PC-3 (cell line): ENCODE measurements around the gene MYO5C.

Experiments
- EZH2 ChIP-seq: fragments of 300-600 bp; sonication (generic); IDR thresholded peaks from one replicate; pipeline ENCODE4 v1.6.1; 2017; ENCODE audit warnings: antibody characterized with exemption, mild to moderate bottlenecking, low read length; ENCODE audit not compliant: unreplicated experiment
- EZH2phosphoT487 ChIP-seq: fragments of 300-600 bp; sonication (generic); IDR thresholded peaks from 2 replicates; pipeline ENCODE4 v1.6.1; 2018; ENCODE audit warnings: mild to moderate bottlenecking, antibody characterized with exemption, low read length, borderline replicate concordance
- TF ChIP-seq, protein P1 (sequence below): fragments of 300-600 bp; sonication (generic); conservative IDR thresholded peaks from 2 replicates; pipeline ENCODE4 v1.5.1; 2017; ENCODE audit warnings: antibody characterized with exemption, low read depth, mild to moderate bottlenecking, low read length

DNA sequence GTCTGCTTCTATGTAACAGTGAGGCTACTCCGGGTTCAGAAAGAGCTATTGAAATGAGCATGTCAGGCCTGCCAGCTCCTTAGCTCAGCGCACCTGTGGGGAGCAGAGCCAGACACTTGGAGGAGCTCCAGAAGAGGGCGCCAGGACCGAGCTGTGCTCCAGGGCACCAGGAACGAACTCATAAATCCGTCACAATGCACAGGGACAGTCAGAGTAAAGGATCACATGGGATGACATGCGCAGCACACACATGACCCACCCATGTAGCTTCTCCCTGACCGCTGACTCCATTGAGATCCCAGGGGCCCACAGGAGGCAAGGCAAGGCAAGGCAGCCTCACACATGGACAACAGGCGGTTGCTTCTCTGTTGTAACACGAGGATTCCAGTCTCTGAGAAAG lies 78.4 kb downstream of the MYO5C start:
- TF ChIP-seq, protein P1, sequence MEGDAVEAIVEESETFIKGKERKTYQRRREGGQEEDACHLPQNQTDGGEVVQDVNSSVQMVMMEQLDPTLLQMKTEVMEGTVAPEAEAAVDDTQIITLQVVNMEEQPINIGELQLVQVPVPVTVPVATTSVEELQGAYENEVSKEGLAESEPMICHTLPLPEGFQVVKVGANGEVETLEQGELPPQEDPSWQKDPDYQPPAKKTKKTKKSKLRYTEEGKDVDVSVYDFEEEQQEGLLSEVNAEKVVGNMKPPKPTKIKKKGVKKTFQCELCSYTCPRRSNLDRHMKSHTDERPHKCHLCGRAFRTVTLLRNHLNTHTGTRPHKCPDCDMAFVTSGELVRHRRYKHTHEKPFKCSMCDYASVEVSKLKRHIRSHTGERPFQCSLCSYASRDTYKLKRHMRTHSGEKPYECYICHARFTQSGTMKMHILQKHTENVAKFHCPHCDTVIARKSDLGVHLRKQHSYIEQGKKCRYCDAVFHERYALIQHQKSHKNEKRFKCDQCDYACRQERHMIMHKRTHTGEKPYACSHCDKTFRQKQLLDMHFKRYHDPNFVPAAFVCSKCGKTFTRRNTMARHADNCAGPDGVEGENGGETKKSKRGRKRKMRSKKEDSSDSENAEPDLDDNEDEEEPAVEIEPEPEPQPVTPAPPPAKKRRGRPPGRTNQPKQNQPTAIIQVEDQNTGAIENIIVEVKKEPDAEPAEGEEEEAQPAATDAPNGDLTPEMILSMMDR: peak; percentile 55
- TF ChIP-seq EZH2phosphoT487 (no peak), EZH2 (no peak)
